Breast epithelium (tissue), 4 donors: ENCODE measurements around the gene CPD. TPM values are rescaled to one million over a fixed set of nuclear protein-coding genes. Genes with fewer than 3 reads are reported as not detected.

Experiments
- DNase-seq, 2 donors: peaks; one replicate each; pipeline ENCODE4 v3.0.0-alpha.2; 2019; ENCODE audit warnings: low spot score in 2 of 2
- H3K27ac ChIP-seq, 2 donors: fragments of 200-600 bp; sonication (generic) in 1 of 2; one replicate each; pipeline ENCODE4 v1.5.1; 2016 to 2019; ENCODE audit warnings: mild to moderate bottlenecking in 1 of 2
- H3K27me3 ChIP-seq, 2 donors: fragments of 200-600 bp; sonication (generic) in 1 of 2; one replicate each; pipeline versions ENCODE4 v1.5.1 to v1.6.0; 2017 to 2019; ENCODE audit warnings: control low read depth in 1 of 2, mild to moderate bottlenecking in 1 of 2
- H3K36me3 ChIP-seq: fragments of 200-600 bp; one replicate; pipeline ENCODE4 v1.5.1; 2019
- H3K4me1 ChIP-seq, 2 donors: fragments of 200-600 bp; sonication (generic); one replicate each; pipeline ENCODE4 v1.5.1; 2016 to 2019; ENCODE audit warnings: control low read depth in 1 of 2
- H3K4me3 ChIP-seq, 3 donors: fragments of 200-600 bp; sonication (generic); 1 replicate in 2 of 3; 2 replicates in 1 of 3; pipeline ENCODE4 v1.5.1; 2016 to 2019; ENCODE audit warnings: mild to moderate bottlenecking in 3 of 3, moderate library complexity in 2 of 3
- H3K9me3 ChIP-seq, 2 donors: fragments of 200-600 bp; sonication (generic) in 1 of 2; one replicate each; pipeline ENCODE4 v1.5.1; 2016 to 2019; ENCODE audit warnings: control low read depth in 1 of 2
- CTCF ChIP-seq, 3 donors: fragments of 450-650 bp; IDR thresholded peaks; one replicate each; pipeline ENCODE4 v1.5.1; 2016 to 2017; ENCODE audit warnings: antibody characterized with exemption in 3 of 3, mild to moderate bottlenecking in 3 of 3, moderate library complexity in 3 of 3
- POLR2A ChIP-seq: fragments of 450-650 bp; IDR thresholded peaks from one replicate; pipeline ENCODE4 v1.6.1; 2016; ENCODE audit warnings: antibody characterized with exemption, mild to moderate bottlenecking, moderate library complexity
- POLR2AphosphoS5 ChIP-seq, 3 donors: sonication (generic); formaldehyde crosslinking; IDR thresholded peaks; one replicate each; pipeline ENCODE4 v1.6.1; 2017; ENCODE audit warnings: antibody characterized with exemption in 3 of 3
- intact Hi-C: fragments of 100-400 bp; cut with DNase I; formaldehyde crosslinking; loops from one replicate; pipeline ENCODE4 v1.15.1; 2023; ENCODE audit warnings: low total_unique reads
- total RNA-seq, 3 donors: library from RNA; depleted of rRNA; stranded (reverse); fragments of >200 nt; gene quantifications; one replicate each; pipeline ENCODE4 v1.1.0, GENCODE V29; 2016

Gene CPD
- total RNA-seq, 3 donors from 2014 or later, result 74.1 to 110 (median 87.7) TPM

GRCh38 chr17:30475206-30475605, 96.5 kb downstream of the CPD start:
- no peak for TF ChIP-seq CTCF (IDR thresholded peaks at IDR 0.05)
- TF ChIP-seq POLR2A, result no peak
- TF ChIP-seq POLR2AphosphoS5 (IDR thresholded peaks at IDR 0.05), result no peak
- Histone ChIP-seq H3K4me3 (no peak overlapping the region), H3K36me3 (no peaks in the 10 kb centered on the region), H3K9me3 (no peaks in the 10 kb centered on the region), H3K4me1 (no peaks in the 10 kb centered on the region), H3K27ac (no peak overlapping the region), H3K27me3 (no peaks in the 10 kb centered on the region)
- intact Hi-C loops, result no loop called here
- DNase-seq, result no peak

- H3K27ac ChIP-seq, result peak overlapping the region; percentile 93 to 98
- no peaks in the 10 kb centered on the region for H3K27me3 ChIP-seq
- peak overlapping the region; percentile 69 to 96 (median 86) for H3K4me3 ChIP-seq
- TF ChIP-seq CTCF (IDR thresholded peaks at IDR 0.05) (no peak), POLR2A (no peak), POLR2AphosphoS5 (IDR thresholded peaks at IDR 0.05) (no peak)
- H3K36me3 ChIP-seq, result peaks cover 3% of the 10 kb centered on the region
- no peaks in the 10 kb centered on the region for H3K4me1 ChIP-seq
- H3K9me3 ChIP-seq, result no peaks in the 10 kb centered on the region
- intact Hi-C loops, result no loop called here
- DNase-seq, result no peak
These were observed 98.0 kb downstream of the CPD start for GRCh38 chr17:30476726-30477082.

- H3K36me3 ChIP-seq, result peaks cover 3% of the 10 kb centered on the region
- no peaks in the 10 kb centered on the region for H3K4me1 ChIP-seq
- peak; percentile 80 to 92 (median 82) for TF ChIP-seq POLR2AphosphoS5 (IDR thresholded peaks at IDR 0.05)
- TF ChIP-seq CTCF (IDR thresholded peaks at IDR 0.05), result peak; percentile 65 to 73 (median 71)
- no peak for TF ChIP-seq POLR2A
- peak within 1 kb of the TSS; percentile 93 to 98 for H3K27ac ChIP-seq
- peak; percentile 89 to 95 for DNase-seq
- peak within 1 kb of the TSS; percentile 69 to 96 (median 86) for H3K4me3 ChIP-seq
- no peaks in the 10 kb centered on the region for H3K27me3 ChIP-seq
- intact Hi-C loops, result no loop called here
- no peaks in the 10 kb centered on the region for H3K9me3 ChIP-seq
These were observed 98.5 kb downstream of the CPD start, which contains the start of gene GOSR1 for GRCh38 chr17:30477083-30477773. TSS of gene GOSR1 (plus strand) at chr17:30477408. CDS start at chr17:30477434, 26 bp downstream.

GRCh38 chr17:30477774-30478115, 99.0 kb downstream of the CPD start:
- intact Hi-C loops, result no loop called here

More at GRCh38 chr17:30477774-30478115, 99.0 kb downstream of the CPD start:
- no peak for DNase-seq
- Histone ChIP-seq H3K36me3 (peaks cover 3% of the 10 kb centered on the region), H3K9me3 (no peaks in the 10 kb centered on the region), H3K27me3 (no peaks in the 10 kb centered on the region), H3K4me1 (no peaks in the 10 kb centered on the region), H3K4me3 (peak overlapping the region; percentile 69 to 96 (median 86)), H3K27ac (peak overlapping the region; percentile 93 to 98)
- TF ChIP-seq CTCF (IDR thresholded peaks at IDR 0.05) (no peak), POLR2A (no peak), POLR2AphosphoS5 (IDR thresholded peaks at IDR 0.05) (no peak)
